GM19455 (cell line): ENCODE data around the gene SLC16A11.
"Not testable (repeated sequence)": the region's sequence is repeated elsewhere in the genome, so short reads cannot be mapped to it uniquely, and the experiment has no call there.

ENCODE experiments used
- ATAC-seq: cut with Tn5 transposase; IDR thresholded peaks from one replicate; pipeline ENCODE4 v1.9.1; 2021; ENCODE audit not compliant: unreplicated experiment

The SLC16A11 gene

GRCh38 chr17:7060165-7060891 lies 16.4 kb upstream of the SLC16A11 start:
- ATAC-seq = no peak

- no peak for ATAC-seq
Observed at GRCh38 chr17:7058831-7059447, 15.0 kb upstream of the SLC16A11 start.

- no peak for ATAC-seq
Observed at GRCh38 chr17:7056386-7056785, 12.5 kb upstream of the SLC16A11 start.

- ATAC-seq = not testable (repeated sequence)
Observed at GRCh38 chr17:7050583-7050982, 6.7 kb upstream of the SLC16A11 start.

DNA sequence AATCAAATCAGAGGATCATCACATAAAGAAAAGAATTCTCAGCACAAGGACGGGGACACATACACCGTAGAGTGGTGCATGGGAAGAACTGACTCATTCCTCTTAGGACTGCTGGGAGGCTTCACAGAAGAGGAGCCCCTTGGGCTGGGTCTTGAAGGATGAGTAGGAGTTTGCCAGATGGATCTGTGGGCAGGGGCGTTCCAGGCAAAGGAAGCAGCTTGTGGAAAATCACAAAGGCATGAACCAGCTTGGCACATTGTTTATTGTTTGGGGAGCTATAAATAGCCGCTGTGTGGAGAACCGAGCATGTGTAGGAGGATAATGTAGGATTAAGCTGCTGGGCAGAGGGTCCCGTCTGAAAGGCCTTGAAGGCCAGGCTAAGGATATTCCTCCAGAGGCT lies 5.1 kb upstream of the SLC16A11 start:
- no peak for ATAC-seq

DNA sequence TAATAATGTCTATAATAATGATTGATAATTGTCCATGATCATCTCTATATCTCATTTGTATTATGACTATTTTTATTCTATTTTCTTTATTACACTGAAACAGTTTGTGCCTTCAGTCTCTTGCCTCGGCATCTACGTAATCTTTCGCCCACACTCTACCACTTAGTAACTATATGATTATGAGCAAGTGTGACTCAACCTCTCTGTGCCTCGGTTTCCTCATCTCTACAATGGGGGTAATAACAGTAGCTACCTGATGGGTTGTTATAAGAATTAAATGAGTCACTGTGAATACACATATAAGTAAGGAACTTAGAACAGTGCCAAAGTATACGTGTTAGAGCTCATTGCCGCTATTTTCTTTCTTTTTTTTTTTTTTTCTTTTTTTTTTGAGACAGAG lies 3.7 kb upstream of the SLC16A11 start:
- no peak for ATAC-seq

DNA sequence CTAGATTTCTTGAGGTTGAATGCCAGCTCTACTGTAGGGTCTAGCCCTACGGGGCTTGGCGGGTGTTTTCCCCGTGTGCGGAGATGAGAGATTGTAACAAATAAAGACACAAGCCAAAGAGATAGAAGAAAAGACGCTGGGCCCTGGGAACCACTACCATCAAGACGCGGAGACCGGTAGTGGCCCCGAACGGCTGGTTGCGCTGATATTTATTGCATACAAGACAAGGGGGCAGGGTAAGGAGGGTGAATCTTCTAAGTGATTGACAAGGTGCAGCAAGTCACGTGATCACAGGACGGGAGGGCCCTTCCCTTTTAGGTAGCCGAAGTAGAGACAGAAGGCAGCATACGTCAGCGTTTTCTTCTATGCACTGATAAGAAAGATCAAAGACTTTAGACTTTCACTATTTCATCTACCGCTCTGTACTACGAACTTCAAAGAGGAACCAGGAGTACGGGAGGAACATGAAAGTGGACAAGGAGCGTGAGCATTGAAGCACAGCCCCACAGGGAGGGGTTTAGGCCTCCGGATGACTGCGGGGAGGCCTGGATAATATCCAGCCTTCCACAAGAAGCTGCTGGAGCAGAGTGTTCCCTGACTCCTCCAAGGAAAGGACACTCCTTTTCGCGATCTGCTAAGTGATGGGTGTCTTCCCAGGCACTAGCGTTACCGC lies 3.0 kb upstream of the SLC16A11 start:
- ATAC-seq = not testable (repeated sequence)

DNA sequence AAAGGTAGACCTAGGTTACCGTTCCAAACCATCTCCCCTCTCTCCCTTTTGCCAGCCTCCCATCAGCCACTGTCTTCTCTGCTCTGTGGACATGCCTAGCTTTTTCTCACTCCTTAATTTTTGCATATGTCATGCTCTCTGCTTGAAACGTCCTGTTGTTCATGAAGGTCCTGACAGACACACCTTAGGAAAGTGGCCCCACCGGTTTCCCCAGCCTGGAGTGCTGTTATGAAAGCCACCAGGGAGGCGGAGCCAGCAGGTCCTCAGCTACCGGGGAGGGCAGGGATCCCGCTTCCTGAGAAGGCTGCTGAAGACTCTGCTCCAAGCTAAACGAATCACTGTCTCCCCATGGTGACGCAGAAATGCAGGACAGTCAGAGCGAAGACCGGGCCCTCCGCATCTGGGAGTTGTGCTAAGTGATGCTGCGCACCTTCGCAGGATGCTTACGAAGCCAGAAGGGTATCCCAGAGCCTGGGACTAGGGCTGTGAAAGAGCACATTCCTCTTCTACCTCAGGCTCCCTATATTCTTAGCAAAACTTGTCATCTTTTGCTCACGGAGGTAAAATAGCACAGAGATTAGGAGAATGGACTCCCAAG lies 2.3 kb upstream of the SLC16A11 start:
- no peak for ATAC-seq

DNA sequence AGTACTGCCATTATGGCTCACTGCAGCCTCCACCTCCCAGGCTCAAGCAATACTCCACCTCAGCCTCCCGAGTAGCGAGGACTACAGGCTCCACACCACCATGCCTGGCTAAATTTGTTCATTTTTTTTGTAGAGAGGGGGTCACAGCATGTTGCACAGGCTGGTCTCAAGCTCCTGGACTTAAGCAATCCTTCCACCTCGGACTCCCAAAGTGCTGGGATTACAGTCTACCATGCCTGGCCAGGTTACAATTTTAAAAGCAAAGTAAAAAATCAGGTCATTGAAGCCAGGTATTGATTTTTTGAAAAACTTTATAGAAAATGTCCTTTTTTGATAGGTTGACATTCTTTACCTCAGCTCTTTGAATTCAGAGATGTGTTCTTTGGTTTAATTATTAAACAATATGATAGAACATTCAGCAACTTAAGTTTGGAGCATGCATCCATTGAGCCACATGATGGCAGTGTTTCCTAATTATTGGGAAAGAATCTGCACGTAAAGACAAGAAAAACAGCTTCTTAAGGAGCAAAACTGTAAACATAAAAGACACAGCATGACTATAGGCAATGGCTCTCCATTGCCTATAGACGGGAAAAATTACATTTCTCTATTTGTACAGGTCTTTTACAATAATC lies 1.7 kb upstream of the SLC16A11 start:
- no peak for ATAC-seq

DNA sequence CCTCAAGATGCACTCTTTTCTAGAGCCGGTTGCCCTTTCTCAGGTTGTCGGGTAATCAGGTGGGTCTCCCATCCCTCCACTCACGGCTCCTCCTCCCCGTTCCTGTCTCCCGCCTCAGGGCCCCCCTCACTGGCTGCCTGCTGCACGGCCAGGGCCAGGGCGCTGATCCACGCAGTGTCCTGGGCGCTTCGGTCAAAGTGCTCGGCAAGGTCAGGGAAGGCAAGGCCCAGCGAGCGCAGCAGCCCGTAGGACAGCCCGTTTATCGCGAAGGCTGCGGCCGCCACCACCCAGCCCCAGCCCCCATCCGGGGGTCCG lies 753 bp downstream of the SLC16A11 start:
- ATAC-seq = no peak

DNA sequence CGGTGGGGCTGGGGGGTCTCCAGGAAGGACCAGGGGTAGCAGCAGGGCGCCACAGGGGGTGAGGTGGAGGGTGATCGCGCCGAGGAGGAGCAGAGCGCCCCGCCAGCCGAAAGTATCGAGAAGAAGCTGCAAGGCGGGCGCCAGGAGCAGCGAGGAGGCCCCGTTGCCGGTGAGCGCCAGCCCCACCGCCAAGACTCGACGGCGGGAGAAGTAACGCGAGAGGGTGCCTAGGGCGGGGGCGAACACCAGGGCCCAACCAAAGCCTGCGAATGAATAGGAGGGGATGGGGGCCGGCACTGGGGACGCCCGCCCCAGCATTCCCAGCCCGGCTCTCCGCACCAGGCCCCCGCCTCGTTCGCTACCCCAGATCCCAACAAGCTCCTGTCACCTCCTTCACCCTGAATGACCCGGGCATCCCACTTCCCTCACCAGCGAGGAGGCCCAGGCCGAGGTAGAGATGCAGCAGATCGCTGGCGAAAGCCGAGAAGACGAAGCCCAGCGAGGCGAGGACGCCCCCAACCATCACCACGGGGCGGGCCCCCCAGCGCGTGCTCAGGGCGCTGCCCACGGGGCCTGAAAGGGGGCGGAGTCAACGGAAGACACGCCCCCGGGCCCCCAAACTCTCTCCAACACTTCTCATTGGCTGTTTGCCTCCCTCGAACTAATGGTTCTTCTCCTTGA lies 1.3 kb downstream of the SLC16A11 start:
- ATAC-seq = no peak

DNA sequence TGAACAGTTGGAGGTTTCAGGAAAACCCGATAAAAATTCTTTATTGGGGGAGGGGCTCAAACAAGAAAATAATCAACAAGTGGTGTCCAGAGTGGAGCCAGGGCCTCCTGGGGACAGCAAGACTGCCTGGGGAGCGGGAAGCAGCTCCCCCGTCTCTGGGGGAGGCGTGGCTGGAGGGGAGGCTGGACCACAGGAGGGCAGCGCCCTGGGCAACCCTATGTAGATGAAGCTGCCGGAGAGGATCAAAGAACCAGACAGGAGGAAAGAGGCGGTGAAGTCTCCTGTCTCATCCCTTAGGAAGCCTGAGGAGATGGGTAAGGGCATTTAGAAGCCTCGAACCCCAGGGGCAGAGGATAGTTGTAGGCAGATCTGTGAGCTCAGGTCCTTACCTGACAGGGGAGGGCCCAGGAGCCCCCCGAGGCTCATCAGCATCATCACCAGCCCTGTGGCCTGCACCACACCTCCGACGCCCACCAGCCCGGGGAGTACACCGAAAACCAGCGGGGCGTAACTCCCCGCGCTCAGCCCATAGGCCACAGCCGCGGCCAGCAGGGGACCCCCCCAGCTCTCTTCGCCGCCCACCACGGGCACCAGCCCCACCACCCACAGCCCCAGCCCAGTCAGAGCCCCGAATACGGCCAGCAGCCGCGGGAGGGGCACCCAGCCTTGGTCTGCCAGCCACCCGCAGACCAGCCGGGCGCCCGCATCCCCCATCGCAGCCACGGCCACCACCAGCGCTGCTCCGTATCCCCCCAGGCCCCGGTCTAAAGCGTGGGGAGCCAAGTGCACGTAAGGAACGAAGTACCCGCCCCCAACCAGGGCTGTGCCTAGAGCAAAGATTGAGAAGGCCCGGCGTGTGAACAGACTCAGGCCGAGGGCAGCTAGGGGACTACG lies 2.0 kb downstream of the SLC16A11 start:
- no peak for ATAC-seq

- no peak for ATAC-seq
Observed at GRCh38 chr17:7039832-7040231, 4.1 kb downstream of the SLC16A11 start.

GRCh38 chr17:7038025-7038862 lies 5.6 kb downstream of the SLC16A11 start:
- ATAC-seq = no peak

DNA sequence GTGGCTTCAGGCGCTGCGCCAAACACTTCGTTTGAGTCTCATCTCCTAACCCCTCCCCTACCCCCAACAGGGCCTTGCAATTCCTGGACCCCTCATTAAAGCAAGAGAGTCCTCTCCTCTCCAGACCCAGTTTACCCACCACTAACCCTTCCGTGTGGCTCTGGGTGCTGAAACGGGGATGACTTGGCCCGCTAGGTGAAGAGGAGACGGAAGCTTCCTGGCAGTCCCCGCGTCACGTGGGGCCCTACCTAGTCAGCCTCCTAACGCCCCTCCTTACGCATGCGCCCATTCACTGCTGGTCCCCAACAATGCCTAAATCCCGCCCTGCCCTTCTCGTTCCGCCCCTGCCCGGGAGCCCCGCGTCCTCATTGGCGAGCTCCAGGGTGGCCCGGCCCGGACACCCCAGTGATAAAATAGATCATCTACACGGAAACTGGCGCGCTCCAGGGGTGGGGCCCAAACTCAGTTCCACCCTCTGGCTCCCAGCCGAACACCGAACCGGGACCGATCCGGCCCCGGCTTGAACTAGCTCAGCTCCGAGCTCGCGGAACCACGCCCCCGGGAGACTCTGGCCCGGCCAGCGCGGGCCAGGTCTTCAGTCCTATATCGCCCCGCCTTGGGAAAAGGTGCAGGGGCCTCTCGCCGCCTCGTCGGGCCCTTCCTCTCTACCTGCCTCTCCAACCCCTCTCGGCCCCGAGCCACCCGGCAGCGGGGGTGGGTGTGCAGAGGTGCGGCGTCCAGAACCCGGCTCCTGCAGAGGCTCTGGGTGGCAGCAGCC lies 8.1 kb downstream of the SLC16A11 start, which contains the start of gene SLC16A13:
Gene SLC16A13, plus strand, starts transcription at position 425 of the 778 bp plus-strand sequence. CDS start 368 bp downstream, outside the sequence.
- peak; percentile 93 for ATAC-seq

- ATAC-seq = no peak
Observed at GRCh38 chr17:7034955-7035590, 8.8 kb downstream of the SLC16A11 start.

GRCh38 chr17:7029659-7030058 lies 14.2 kb downstream of the SLC16A11 start:
- no peak for ATAC-seq

- ATAC-seq = no peak
Observed at GRCh38 chr17:7029096-7029495, 14.8 kb downstream of the SLC16A11 start.
